Suprapubic skin (tissue), 4 donors: ENCODE results near the gene GLYATL3. TPM values are rescaled to one million over a fixed set of nuclear protein-coding genes. Genes with fewer than 3 reads are reported as not detected.

Source experiments
- DNase-seq, 2 donors: peaks; one replicate each; pipeline ENCODE4 v3.0.0-alpha.2; 2019; ENCODE audit warnings: low spot score in 2 of 2
- H3K27ac ChIP-seq: fragments of 200-600 bp; sonication (generic); one replicate; pipeline ENCODE4 v1.5.1; 2019
- H3K27me3 ChIP-seq: fragments of 200-600 bp; sonication (generic); one replicate; pipeline ENCODE4 v1.5.1; 2019
- H3K36me3 ChIP-seq: fragments of 200-600 bp; sonication (generic); one replicate; pipeline ENCODE4 v1.5.1; 2019
- H3K4me1 ChIP-seq: fragments of 200-600 bp; sonication (generic); one replicate; pipeline ENCODE4 v1.5.1; 2019
- H3K4me3 ChIP-seq: fragments of 200-600 bp; sonication (generic); one replicate; pipeline ENCODE4 v1.5.1; 2019; ENCODE audit warnings: mild to moderate bottlenecking
- H3K9me3 ChIP-seq: fragments of 200-600 bp; sonication (generic); one replicate; pipeline ENCODE4 v1.5.1; 2019
- CTCF ChIP-seq, 2 donors: fragments of 200-600 bp in 1 of 2; fragments of 450-650 bp in 1 of 2; sonication (generic) in 1 of 2; IDR thresholded peaks; one replicate each; pipeline ENCODE4 v1.5.1; 2016 to 2019; ENCODE audit warnings: antibody characterized with exemption in 2 of 2, mild to moderate bottlenecking in 1 of 2, moderate library complexity in 1 of 2
- EP300 ChIP-seq: sonication (generic); formaldehyde crosslinking; IDR thresholded peaks from one replicate; pipeline ENCODE4 v1.6.1; 2017; ENCODE audit warnings: antibody characterized with exemption
- POLR2A ChIP-seq, 2 donors: fragments of 450-650 bp; IDR thresholded peaks; one replicate each; pipeline ENCODE4 v1.6.1; 2017; ENCODE audit warnings: antibody characterized with exemption in 2 of 2, mild to moderate bottlenecking in 2 of 2, moderate library complexity in 2 of 2
- POLR2AphosphoS5 ChIP-seq, 3 donors: sonication (generic); formaldehyde crosslinking; IDR thresholded peaks; one replicate each; pipeline ENCODE4 v1.6.1; 2017; ENCODE audit warnings: antibody characterized with exemption in 3 of 3
- WGBS: methylation state at CpG from one replicate; pipeline ENCODE4 v1.1.5; 2018; 5-methylcytosine and 5-hydroxymethylcytosine counted together
- total RNA-seq, 4 donors: library from RNA; depleted of rRNA; stranded (reverse); fragments of >200 nt; gene quantifications; one replicate each; pipeline ENCODE4 v1.1.0, GENCODE V29; 2016

Gene GLYATL3
- total RNA-seq, 4 donors from 2014 or later: not detected

- no peak for TF ChIP-seq POLR2AphosphoS5 (IDR thresholded peaks at IDR 0.05)
- no peak for TF ChIP-seq EP300
- TF ChIP-seq POLR2A (IDR thresholded peaks at IDR 0.05): no peak
- TF ChIP-seq CTCF (IDR thresholded peaks at IDR 0.05): no peak
- DNase-seq: no peak
- WGBS: 28% methylated on average over 2 of the region's 2 CpGs
Measured at GRCh38 chr6:49551866-49552129, 52.1 kb downstream of the GLYATL3 start.

GRCh38 chr6:49552596-49552995, 52.9 kb downstream of the GLYATL3 start:
- H3K27me3 ChIP-seq: peaks cover 7% of the 10 kb centered on the region
- H3K9me3 ChIP-seq: no peaks in the 10 kb centered on the region
- H3K27ac ChIP-seq: no peak overlapping the region
- H3K4me3 ChIP-seq: no peak overlapping the region
- peaks cover 38% of the 10 kb centered on the region for H3K4me1 ChIP-seq
- H3K36me3 ChIP-seq: no peaks in the 10 kb centered on the region
- WGBS: 93% methylated on average over 2 of the region's 2 CpGs
- DNase-seq: no peak
- TF ChIP-seq CTCF (IDR thresholded peaks at IDR 0.05) (no peak), POLR2A (IDR thresholded peaks at IDR 0.05) (no peak), EP300 (no peak), POLR2AphosphoS5 (IDR thresholded peaks at IDR 0.05) (no peak)

More at GRCh38 chr6:49551866-49552129, 52.1 kb downstream of the GLYATL3 start:
- peaks cover 7% of the 10 kb centered on the region for H3K27me3 ChIP-seq
- peaks cover 37% of the 10 kb centered on the region for H3K4me1 ChIP-seq
- H3K4me3 ChIP-seq: peak overlapping the region; percentile 60
- no peaks in the 10 kb centered on the region for H3K36me3 ChIP-seq
- H3K9me3 ChIP-seq: no peaks in the 10 kb centered on the region
- no peak overlapping the region for H3K27ac ChIP-seq

- Histone ChIP-seq H3K4me3 (no peak overlapping the region), H3K4me1 (peaks cover 38% of the 10 kb centered on the region), H3K27ac (no peak overlapping the region), H3K27me3 (peaks cover 7% of the 10 kb centered on the region), H3K9me3 (no peaks in the 10 kb centered on the region), H3K36me3 (no peaks in the 10 kb centered on the region)
- DNase-seq: no peak
- 55% methylated on average over 1 of the region's 1 CpG for WGBS
- no peak for TF ChIP-seq EP300
Measured at GRCh38 chr6:49553384-49553783, 53.7 kb downstream of the GLYATL3 start.

- H3K36me3 ChIP-seq: no peaks in the 10 kb centered on the region
- no peaks in the 10 kb centered on the region for H3K9me3 ChIP-seq
- no peak overlapping the region for H3K27ac ChIP-seq
- peaks cover 29% of the 10 kb centered on the region for H3K4me1 ChIP-seq
- no peak overlapping the region for H3K4me3 ChIP-seq
- DNase-seq: no peak
- no peaks in the 10 kb centered on the region for H3K27me3 ChIP-seq
- no peak for TF ChIP-seq CTCF (IDR thresholded peaks at IDR 0.05)
- TF ChIP-seq EP300: no peak
- no peak for TF ChIP-seq POLR2A (IDR thresholded peaks at IDR 0.05)
- no peak for TF ChIP-seq POLR2AphosphoS5 (IDR thresholded peaks at IDR 0.05)
- 68% methylated on average over 4 of the region's 4 CpGs for WGBS
Measured at GRCh38 chr6:49555951-49556350, 56.2 kb downstream of the GLYATL3 start.

- no peaks in the 10 kb centered on the region for H3K9me3 ChIP-seq
- no peak overlapping the region for H3K4me3 ChIP-seq
- no peak for DNase-seq
- peaks cover 24% of the 10 kb centered on the region for H3K4me1 ChIP-seq
- no peaks in the 10 kb centered on the region for H3K27me3 ChIP-seq
- no peaks in the 10 kb centered on the region for H3K36me3 ChIP-seq
- no peak overlapping the region for H3K27ac ChIP-seq
- TF ChIP-seq EP300 (no peak), CTCF (IDR thresholded peaks at IDR 0.05) (no peak)
Measured at GRCh38 chr6:49556429-49556837, 56.7 kb downstream of the GLYATL3 start.

GRCh38 chr6:49557177-49557576, 57.5 kb downstream of the GLYATL3 start:
- TF ChIP-seq POLR2A (IDR thresholded peaks at IDR 0.05): no peak
- TF ChIP-seq EP300: no peak
- TF ChIP-seq POLR2AphosphoS5 (IDR thresholded peaks at IDR 0.05): no peak
- Histone ChIP-seq H3K36me3 (no peaks in the 10 kb centered on the region), H3K27ac (no peak overlapping the region), H3K27me3 (no peaks in the 10 kb centered on the region), H3K9me3 (no peaks in the 10 kb centered on the region), H3K4me1 (peaks cover 18% of the 10 kb centered on the region), H3K4me3 (no peak overlapping the region)
- DNase-seq: no peak
- 89% methylated on average over 3 of the region's 3 CpGs for WGBS
